MCF 10A (cell line): ENCODE data around the gene ALB. TPM values are rescaled to one million over a fixed set of nuclear protein-coding genes. Genes with fewer than 3 reads are reported as not detected.

Experiments used
- BruUV-seq: library from RNA; stranded (reverse); fragments of 400-500 nt; replicated peaks from 2 replicates; lab custom pipeline; 2021; lab: Mats Ljungman, UMichigan
- CTCF ChIA-PET: fragments of 300-600 bp; sonication (Branson Sonifier 250); formaldehyde crosslinking; extraction: SDS; loops from one replicate; lab custom pipeline; 2021; ENCODE audit warnings: antibody characterized with exemption, inconsistent platforms; lab: Yijun Ruan, JAX
- POLR2A ChIA-PET: fragments of 300-600, 350-650 bp; sonication (Branson Sonifier 250); formaldehyde crosslinking; extraction: SDS; loops from one replicate; lab custom pipeline; 2020; ENCODE audit warnings: antibody characterized with exemption, inconsistent platforms; lab: Yijun Ruan, JAX
- DNase-seq: peaks from one replicate; pipeline ENCODE4 v3.0.0-alpha.2; 2018; ENCODE audit not compliant: unreplicated experiment
- H3K27ac Mint-ChIP-seq: one replicate; pipeline ENCODE4 v1.8.0; 2022; ENCODE audit warnings: mild to moderate bottlenecking, low read depth, mixed read lengths; ENCODE audit not compliant: unreplicated experiment
- H3K27me3 Mint-ChIP-seq: one replicate; pipeline ENCODE4 v1.8.0; 2022; ENCODE audit warnings: mixed read lengths; ENCODE audit not compliant: insufficient read depth, unreplicated experiment
- H3K36me3 Mint-ChIP-seq: one replicate; pipeline ENCODE4 v1.8.0; 2022; ENCODE audit warnings: mild to moderate bottlenecking, moderate library complexity, mixed read lengths; ENCODE audit not compliant: insufficient read depth, unreplicated experiment
- H3K4me1 Mint-ChIP-seq: one replicate; pipeline ENCODE4 v1.8.0; 2022; ENCODE audit warnings: mixed read lengths; ENCODE audit not compliant: insufficient read depth, unreplicated experiment
- H3K4me3 Mint-ChIP-seq: one replicate; pipeline ENCODE4 v1.8.0; 2022; ENCODE audit warnings: mild to moderate bottlenecking, moderate library complexity, mixed read lengths; ENCODE audit not compliant: unreplicated experiment
- H3K9me3 Mint-ChIP-seq: one replicate; pipeline ENCODE4 v1.8.0; 2022; ENCODE audit warnings: mixed read lengths; ENCODE audit not compliant: unreplicated experiment
- intact Hi-C: fragments of 100-400 bp; cut with micrococcal nuclease; formaldehyde crosslinking; loops from 2 replicates; pipeline ENCODE4 v1.14.1; 2022
- total RNA-seq: library from RNA; stranded (reverse); gene quantifications from 2 replicates; pipeline ENCODE4 v1.2.3, GENCODE V29; 2022
- TF ChIP-seq, protein P1 (sequence below): fragments of 200-600 bp; IDR thresholded peaks from one replicate; pipeline ENCODE4 v1.8.0; 2022; ENCODE audit warnings: antibody characterized with exemption, mild to moderate bottlenecking; ENCODE audit not compliant: unreplicated experiment

The ALB gene
- total RNA-seq, 1 experiment from 2014 or later: not detected

DNA sequence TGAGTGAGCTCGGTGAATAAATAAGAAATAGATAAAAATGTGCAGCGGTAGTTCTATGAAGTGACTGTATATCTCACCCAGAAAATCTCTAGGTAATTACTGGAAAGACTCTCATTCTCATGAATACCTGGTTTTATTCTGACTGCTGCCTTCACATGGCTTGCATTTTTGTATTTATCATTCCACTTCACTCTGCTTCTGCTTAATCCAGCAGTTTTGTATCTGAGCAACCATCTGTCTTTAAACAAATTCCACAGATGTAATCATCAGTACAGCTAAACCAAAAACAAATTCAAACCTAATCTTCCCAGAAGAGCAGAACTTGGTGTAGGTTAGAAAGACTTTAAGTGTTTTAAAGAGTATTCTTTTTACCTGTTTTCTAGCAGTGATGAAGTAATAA, 11.2 kb upstream of the ALB start:
- Mint-ChIP-seq H3K36me3 (no peaks in the 10 kb centered on the region), H3K4me1 (no peaks in the 10 kb centered on the region), H3K4me3 (no peak overlapping the region), H3K9me3 (peaks cover 7% of the 10 kb centered on the region), H3K27me3 (peaks cover 13% of the 10 kb centered on the region), H3K27ac (no peak overlapping the region)
- intact Hi-C loops: no loop called here
- ChIA-PET CTCF (interaction anchor here (0.8 to 1.3 kb wide), 2 partner anchors 48 to 53 kb away, joined by 3 read pairs; no protein-coding TSS in a partner anchor), POLR2A (interaction anchor here (0.5 kb wide), 1 partner anchor 135 kb away, joined by 4 read pairs; the partner anchor contains the start of gene ANKRD17)
- TF ChIP-seq, protein P1, sequence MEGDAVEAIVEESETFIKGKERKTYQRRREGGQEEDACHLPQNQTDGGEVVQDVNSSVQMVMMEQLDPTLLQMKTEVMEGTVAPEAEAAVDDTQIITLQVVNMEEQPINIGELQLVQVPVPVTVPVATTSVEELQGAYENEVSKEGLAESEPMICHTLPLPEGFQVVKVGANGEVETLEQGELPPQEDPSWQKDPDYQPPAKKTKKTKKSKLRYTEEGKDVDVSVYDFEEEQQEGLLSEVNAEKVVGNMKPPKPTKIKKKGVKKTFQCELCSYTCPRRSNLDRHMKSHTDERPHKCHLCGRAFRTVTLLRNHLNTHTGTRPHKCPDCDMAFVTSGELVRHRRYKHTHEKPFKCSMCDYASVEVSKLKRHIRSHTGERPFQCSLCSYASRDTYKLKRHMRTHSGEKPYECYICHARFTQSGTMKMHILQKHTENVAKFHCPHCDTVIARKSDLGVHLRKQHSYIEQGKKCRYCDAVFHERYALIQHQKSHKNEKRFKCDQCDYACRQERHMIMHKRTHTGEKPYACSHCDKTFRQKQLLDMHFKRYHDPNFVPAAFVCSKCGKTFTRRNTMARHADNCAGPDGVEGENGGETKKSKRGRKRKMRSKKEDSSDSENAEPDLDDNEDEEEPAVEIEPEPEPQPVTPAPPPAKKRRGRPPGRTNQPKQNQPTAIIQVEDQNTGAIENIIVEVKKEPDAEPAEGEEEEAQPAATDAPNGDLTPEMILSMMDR: no peak
- no TSS peak for BruUV-seq
- DNase-seq: no peak

GRCh38 chr4:73396304-73396703, 7.8 kb upstream of the ALB start:
- no TSS peak for BruUV-seq
- TF ChIP-seq, protein P1: no peak
- peaks cover 39% of the 10 kb centered on the region for H3K27me3 Mint-ChIP-seq
- DNase-seq: no peak
- ChIA-PET POLR2A (no interaction called here), CTCF (interaction anchor here (1.3 kb wide), 1 partner anchor 84 kb away, joined by 3 read pairs; no protein-coding TSS in a partner anchor)
- H3K4me3 Mint-ChIP-seq: no peak overlapping the region
- H3K9me3 Mint-ChIP-seq: no peaks in the 10 kb centered on the region
- H3K27ac Mint-ChIP-seq: no peak overlapping the region
- intact Hi-C loops: no loop called here
- no peaks in the 10 kb centered on the region for H3K4me1 Mint-ChIP-seq
- H3K36me3 Mint-ChIP-seq: no peaks in the 10 kb centered on the region

DNA sequence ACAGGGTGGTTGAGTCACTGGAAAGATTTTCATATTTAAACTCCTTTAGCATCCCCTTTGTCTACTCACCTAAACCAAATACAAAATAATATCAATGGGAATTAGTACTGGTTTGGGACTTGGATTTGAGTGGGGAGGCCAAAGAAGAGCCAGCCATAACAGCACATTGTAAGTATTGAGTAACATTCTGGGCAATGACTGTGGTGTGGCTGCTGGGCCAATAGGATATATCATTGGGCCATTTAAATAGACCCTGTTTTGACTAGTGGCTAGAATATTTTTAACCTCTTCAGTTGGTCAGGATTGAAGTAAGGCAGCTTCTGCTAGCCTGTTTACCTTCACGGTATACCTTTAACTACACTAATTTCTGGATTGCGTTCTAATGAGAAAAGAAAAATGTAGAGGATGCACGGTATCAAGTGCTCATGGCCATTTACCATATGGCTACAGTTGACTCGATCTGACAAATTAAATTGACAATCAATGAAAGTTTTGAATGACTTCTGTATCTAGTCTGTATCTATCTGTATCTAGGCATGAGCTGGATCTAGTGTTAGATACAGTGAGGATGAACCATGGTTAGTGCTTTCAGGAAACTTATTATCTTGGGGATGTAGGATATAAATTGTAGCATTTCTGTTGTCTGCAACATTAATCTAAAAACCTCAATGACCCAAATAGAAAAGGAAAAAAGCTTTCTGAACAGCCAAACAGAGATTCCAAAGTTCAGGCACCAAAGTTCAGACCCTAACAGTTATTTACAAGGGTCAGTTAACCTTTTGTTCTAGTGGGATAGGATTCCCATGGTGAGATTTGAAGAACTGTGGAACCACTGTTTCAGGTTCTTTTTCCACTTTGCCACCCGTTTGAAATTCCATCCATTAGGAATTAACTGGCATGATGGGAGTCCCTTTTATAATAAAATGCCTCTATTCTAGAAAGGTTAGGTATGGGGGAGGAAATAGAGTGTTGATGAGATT, 6.8 kb upstream of the ALB start:
- POLR2A ChIA-PET: no interaction called here

GRCh38 chr4:73401412-73401811, 2.7 kb upstream of the ALB start:
- ChIA-PET POLR2A (no interaction called here), CTCF (no interaction called here)
- Mint-ChIP-seq H3K36me3 (no peaks in the 10 kb centered on the region), H3K9me3 (no peaks in the 10 kb centered on the region), H3K4me1 (no peaks in the 10 kb centered on the region), H3K4me3 (no peak overlapping the region), H3K27me3 (peaks cover 41% of the 10 kb centered on the region), H3K27ac (no peak overlapping the region)
- BruUV-seq: no TSS peak
- no peak for DNase-seq
- intact Hi-C loops: no loop called here
- TF ChIP-seq, protein P1: no peak

More for the DNA sequence above, 6.8 kb upstream of the ALB start:
- CTCF ChIA-PET: interaction anchor here (0.7 to 1.5 kb wide), 2 partner anchors 18 to 48 kb away, joined by 3 read pairs; no protein-coding TSS in a partner anchor
- no peaks in the 10 kb centered on the region for H3K4me1 Mint-ChIP-seq
- H3K36me3 Mint-ChIP-seq: no peaks in the 10 kb centered on the region
- TF ChIP-seq, protein P1: no peak
- no peak overlapping the region for H3K4me3 Mint-ChIP-seq
- H3K27me3 Mint-ChIP-seq: peaks cover 41% of the 10 kb centered on the region
- no peak for DNase-seq
- intact Hi-C loops: no loop called here
- BruUV-seq: no TSS peak
- no peak overlapping the region for H3K27ac Mint-ChIP-seq
- H3K9me3 Mint-ChIP-seq: no peaks in the 10 kb centered on the region
